Mammary epithelial cell (primary cell): ENCODE data around the gene CBFA2T3.

Experiments used
- EZH2 ChIP-seq: IDR thresholded peaks from 2 replicates; pipeline ENCODE4 v1.6.1; 2012; ENCODE audit warnings: low read length, inconsistent platforms, borderline replicate concordance
- TF ChIP-seq, protein P1 (sequence below), 2 donors: IDR thresholded peaks in 1 of 2; conservative IDR thresholded peaks in 1 of 2; 2 replicates each; pipeline ENCODE4 v1.5.1; 2011 to 2012; ENCODE audit warnings: inconsistent platforms in 2 of 2, low read length in 2 of 2, mild to moderate bottlenecking in 2 of 2, control low read depth in 1 of 2, low read depth in 1 of 2; ENCODE audit not compliant: insufficient read depth in 1 of 2; ENCODE audit errors: extremely low read depth in 1 of 2

DNA sequence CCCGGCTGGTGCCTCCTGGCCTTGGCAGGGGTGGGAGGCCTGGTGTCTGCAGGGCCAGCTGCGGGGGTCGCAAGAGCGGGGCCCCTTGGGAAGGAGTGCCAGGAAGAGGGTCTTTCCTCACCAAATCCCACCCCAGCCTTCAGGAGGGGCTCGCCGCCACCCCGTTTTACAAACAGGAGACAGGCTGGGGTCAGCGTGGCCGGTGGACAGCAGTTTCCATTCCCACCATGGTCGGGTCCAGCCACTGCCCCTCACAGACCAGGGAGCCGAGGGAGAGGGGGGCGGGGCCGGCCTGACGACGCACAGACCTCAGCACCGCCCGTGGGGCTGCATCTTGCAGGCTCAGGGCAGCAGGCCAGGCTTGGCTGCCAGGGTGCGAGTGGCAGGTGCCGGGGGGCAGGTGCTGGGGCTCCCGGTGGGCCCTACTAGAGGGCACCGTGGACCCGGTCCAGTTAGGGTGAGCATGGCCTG is 7.6 kb downstream of the CBFA2T3 start:
- TF ChIP-seq, protein P1, sequence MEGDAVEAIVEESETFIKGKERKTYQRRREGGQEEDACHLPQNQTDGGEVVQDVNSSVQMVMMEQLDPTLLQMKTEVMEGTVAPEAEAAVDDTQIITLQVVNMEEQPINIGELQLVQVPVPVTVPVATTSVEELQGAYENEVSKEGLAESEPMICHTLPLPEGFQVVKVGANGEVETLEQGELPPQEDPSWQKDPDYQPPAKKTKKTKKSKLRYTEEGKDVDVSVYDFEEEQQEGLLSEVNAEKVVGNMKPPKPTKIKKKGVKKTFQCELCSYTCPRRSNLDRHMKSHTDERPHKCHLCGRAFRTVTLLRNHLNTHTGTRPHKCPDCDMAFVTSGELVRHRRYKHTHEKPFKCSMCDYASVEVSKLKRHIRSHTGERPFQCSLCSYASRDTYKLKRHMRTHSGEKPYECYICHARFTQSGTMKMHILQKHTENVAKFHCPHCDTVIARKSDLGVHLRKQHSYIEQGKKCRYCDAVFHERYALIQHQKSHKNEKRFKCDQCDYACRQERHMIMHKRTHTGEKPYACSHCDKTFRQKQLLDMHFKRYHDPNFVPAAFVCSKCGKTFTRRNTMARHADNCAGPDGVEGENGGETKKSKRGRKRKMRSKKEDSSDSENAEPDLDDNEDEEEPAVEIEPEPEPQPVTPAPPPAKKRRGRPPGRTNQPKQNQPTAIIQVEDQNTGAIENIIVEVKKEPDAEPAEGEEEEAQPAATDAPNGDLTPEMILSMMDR (conservative IDR thresholded peaks at IDR 0.05 in 1 of 2, IDR thresholded peaks at IDR 0.05 in 1 of 2; ENCODE audit: extremely low read depth in 1 of 2, insufficient read depth in 1 of 2, low read depth in 1 of 2, low read length in 2 of 2), result no peak
- no peak for TF ChIP-seq EZH2
